Activated CD4-positive, alpha-beta T cell treated with anti-CD3 and anti-CD28 coated beads, Interleukin-2, Interleukin-4, amounts not matched to agents 100 ng/mL and 50 ng/mL, durations not matched to agents 16 hours and 8 hours (primary cell): ENCODE data around the gene TPPP3.

Experiments used
- DNase-seq: peaks from one replicate; pipeline ENCODE4 v3.0.0-alpha.2; 2020; ENCODE audit warnings: low spot score

The TPPP3 gene

GRCh38 chr16:67393111-67393787 is at the start of gene TPPP3:
TPPP3 (minus strand) TSS chr16:67393498; CDS start chr16:67391111, 2,387 bp downstream.
- peak; percentile 31 for DNase-seq

- DNase-seq, result no peak
These were observed 49.4 kb upstream of the TPPP3 start for GRCh38 chr16:67442581-67443255.

- no peak for DNase-seq
These were observed 48.6 kb upstream of the TPPP3 start for GRCh38 chr16:67441907-67442306.

- no peak for DNase-seq
These were observed 48.0 kb upstream of the TPPP3 start for GRCh38 chr16:67441271-67441753.

GRCh38 chr16:67438824-67439393 is 45.6 kb upstream of the TPPP3 start:
- DNase-seq, result no peak

- DNase-seq, result no peak
These were observed 44.9 kb upstream of the TPPP3 start for GRCh38 chr16:67438098-67438791.

GRCh38 chr16:67437513-67437912 is 44.2 kb upstream of the TPPP3 start:
- peak; percentile 33 for DNase-seq

- no peak for DNase-seq
These were observed 43.4 kb upstream of the TPPP3 start for GRCh38 chr16:67436640-67437193.

- no peak for DNase-seq
These were observed 42.5 kb upstream of the TPPP3 start for GRCh38 chr16:67435758-67436164.

- no peak for DNase-seq
These were observed 39.9 kb upstream of the TPPP3 start for GRCh38 chr16:67433131-67433719.

GRCh38 chr16:67432506-67432890 is 39.2 kb upstream of the TPPP3 start:
- no peak for DNase-seq

- DNase-seq, result no peak
These were observed 38.6 kb upstream of the TPPP3 start for GRCh38 chr16:67431775-67432505.

- DNase-seq, result no peak
These were observed 37.9 kb upstream of the TPPP3 start, which contains the start of gene HSD11B2 for GRCh38 chr16:67430977-67431774. HSD11B2 (plus strand) TSS chr16:67431121; CDS start chr16:67431249, 128 bp downstream.

- DNase-seq, result no peak
These were observed 37.2 kb upstream of the TPPP3 start for GRCh38 chr16:67430504-67430976.

- no peak for DNase-seq
These were observed 36.7 kb upstream of the TPPP3 start for GRCh38 chr16:67429799-67430503.

GRCh38 chr16:67429053-67429798 is 35.9 kb upstream of the TPPP3 start:
- DNase-seq, result no peak

GRCh38 chr16:67428146-67428731 is 34.9 kb upstream of the TPPP3 start:
- DNase-seq, result peak; percentile 53

- DNase-seq, result no peak
These were observed 33.7 kb upstream of the TPPP3 start for GRCh38 chr16:67426950-67427349.
